B cell (primary cell): ENCODE data around the gene JPT2. TPM values are rescaled to one million over a fixed set of nuclear protein-coding genes. Genes with fewer than 3 reads are reported as not detected.

Experiments used
- ATAC-seq: fragments of 200-7000 bp; cut with Tn5 transposase; one replicate; pipeline ENCODE4 v1.10.0; 2021; ENCODE audit warnings: low read depth, mild to moderate bottlenecking, moderate number of reproducible peaks, moderate library complexity
- CTCF ChIA-PET: fragments of 350-600 bp; sonication (Branson Sonifier 250); formaldehyde crosslinking; loops from one replicate; lab custom pipeline; 2021; ENCODE audit warnings: antibody characterized with exemption, inconsistent platforms; lab: Charles Lee
- POLR2A ChIA-PET: fragments of 350-600 bp; sonication (Branson Sonifier 250); formaldehyde crosslinking; loops from one replicate; lab custom pipeline; 2021; ENCODE audit warnings: antibody characterized with exemption; lab: Charles Lee
- DNase-seq: peaks from one replicate; pipeline ENCODE4 v3.0.0; 2013
- H2AFZ ChIP-seq: 2 replicates; pipeline ENCODE4 v1.6.1; 2012; ENCODE audit warnings: mild to moderate bottlenecking, low read depth, low read length; ENCODE audit not compliant: insufficient read depth, poor library complexity, severe bottlenecking
- H3K27ac ChIP-seq, 2 donors: 1 replicate in 1 of 2; 2 replicates in 1 of 2; pipeline ENCODE4 v1.5.1; 2012 to 2013; ENCODE audit warnings: low read length in 2 of 2, mild to moderate bottlenecking in 2 of 2, moderate library complexity in 1 of 2
- H3K27me3 ChIP-seq, 4 experiments: fragments of 200-600 bp in 1 of 4; sonication (generic) in 1 of 4; replicated peaks in 1 of 4; 1 replicate in 2 of 4; 2 replicates in 2 of 4; pipeline versions ENCODE4 v1.6.1 to v1.7.0; 2013 to 2016; ENCODE audit warnings: low read length in 3 of 4, mild to moderate bottlenecking in 2 of 4, mixed read lengths in 1 of 4, moderate library complexity in 1 of 4; ENCODE audit not compliant: insufficient read depth in 4 of 4, control insufficient read depth in 3 of 4; ENCODE audit errors: control extremely low read depth in 1 of 4
- H3K36me3 ChIP-seq, 2 experiments: replicated peaks in 1 of 2; 1 replicate in 1 of 2; 2 replicates in 1 of 2; pipeline versions ENCODE4 v1.6.1 to v1.7.1; 2013; ENCODE audit warnings: low read length in 1 of 2; ENCODE audit not compliant: insufficient read depth in 2 of 2, control insufficient read depth in 1 of 2; ENCODE audit errors: control extremely low read depth in 1 of 2, extremely low read depth in 1 of 2
- H3K4me1 ChIP-seq, 2 donors: fragments of 200-600 bp in 1 of 2; sonication (generic) in 1 of 2; 1 replicate in 1 of 2; 2 replicates in 1 of 2; pipeline versions ENCODE4 v1.5.1 to v1.6.1; 2013 to 2017; ENCODE audit warnings: low read length in 2 of 2; ENCODE audit not compliant: control insufficient read depth in 2 of 2, insufficient read depth in 2 of 2
- H3K4me2 ChIP-seq: replicated peaks from 2 replicates; pipeline ENCODE3; 2012; ENCODE audit warnings: mild to moderate bottlenecking, low read depth, low read length; ENCODE audit not compliant: poor library complexity, severe bottlenecking
- H3K4me3 ChIP-seq, 5 experiments: fragments of 200-600 bp in 1 of 5; sonication (generic) in 1 of 5; 1 replicate in 3 of 5; 2 replicates in 2 of 5; pipeline versions ENCODE4 v1.5.1 to v1.7.0; 2011 to 2016; ENCODE audit warnings: low read length in 4 of 5, mild to moderate bottlenecking in 4 of 5, low read depth in 2 of 5, control low read depth in 1 of 5, moderate library complexity in 1 of 5; ENCODE audit not compliant: insufficient read depth in 1 of 5; ENCODE audit errors: control extremely low read depth in 1 of 5, extremely low read depth in 1 of 5
- H3K79me2 ChIP-seq: fragments of 200-600 bp; sonication (generic); one replicate; pipeline ENCODE4 v1.6.0; 2016; ENCODE audit warnings: low read length; ENCODE audit not compliant: control insufficient read depth, insufficient read depth
- H3K9ac ChIP-seq: fragments of 200-600 bp; sonication (generic); 2 replicates; pipeline ENCODE4 v1.6.1; 2017; ENCODE audit warnings: mild to moderate bottlenecking, low read length, moderate library complexity
- H3K9me3 ChIP-seq, 3 donors: one replicate each; pipeline versions ENCODE4 v1.6.1 to v1.7.1; 2013; ENCODE audit warnings: low read length in 2 of 3; ENCODE audit not compliant: control insufficient read depth in 2 of 3, insufficient read depth in 1 of 3; ENCODE audit errors: control extremely low read depth in 1 of 3
- H4K20me1 ChIP-seq: 2 replicates; pipeline ENCODE4 v1.6.0; 2012; ENCODE audit warnings: mild to moderate bottlenecking, low read length; ENCODE audit not compliant: insufficient read depth, control insufficient read depth, poor library complexity, severe bottlenecking
- H3K27ac Mint-ChIP-seq: one replicate; pipeline ENCODE4 v1.8.0; 2021; ENCODE audit warnings: mixed read lengths
- H3K27me3 Mint-ChIP-seq: one replicate; pipeline ENCODE4 v1.8.0; 2021; ENCODE audit warnings: mixed read lengths
- H3K4me1 Mint-ChIP-seq: one replicate; pipeline ENCODE4 v1.8.0; 2021; ENCODE audit warnings: mixed read lengths
- H3K4me3 Mint-ChIP-seq: one replicate; pipeline ENCODE4 v1.8.0; 2021; ENCODE audit warnings: mixed read lengths
- H3K9me3 Mint-ChIP-seq: one replicate; pipeline ENCODE4 v1.8.0; 2022; ENCODE audit warnings: mixed read lengths; ENCODE audit not compliant: insufficient read depth
- EZH2 ChIP-seq: IDR thresholded peaks from 2 replicates; pipeline ENCODE4 v1.6.1; 2012; ENCODE audit warnings: borderline replicate concordance, low read depth, mild to moderate bottlenecking, moderate library complexity, low read length; ENCODE audit not compliant: insufficient read depth, poor library complexity, severe bottlenecking
- WGBS: methylation state at CpG from one replicate; pipeline ENCODE4 v1.1.5; 2013; ENCODE audit warnings: missing lambda C conversion rate; ENCODE audit not compliant: insufficient coverage; 5-methylcytosine and 5-hydroxymethylcytosine counted together
- intact Hi-C: fragments of 100-400 bp; cut with micrococcal nuclease; formaldehyde crosslinking; loops from one replicate; pipeline ENCODE4 v1.10.0; 2022
- polyA plus RNA-seq: library from polyadenylated mRNA; depleted of rRNA; stranded (reverse); fragments of >200 nt; gene quantifications from 2 replicates; pipeline ENCODE4 v1.2.3, GENCODE V29; 2012
- total RNA-seq, 2 donors: library from RNA; stranded (reverse); fragments of 120-200 nt in 1 of 2; gene quantifications; 1 replicate in 1 of 2; 2 replicates in 1 of 2; pipeline versions ENCODE4 v1.2.3 to v1.2.4, GENCODE V29; 2013 to 2022
- TF ChIP-seq, protein P1 (sequence below): fragments of 200-600 bp; IDR thresholded peaks from one replicate; pipeline ENCODE4 v1.8.0; 2022; ENCODE audit warnings: antibody characterized with exemption, mild to moderate bottlenecking

The JPT2 gene
- total and polyA plus RNA-seq, 2 donors (not counting 1 experiment from before 2014, with no cell fraction given), result 10.7 to 45.7 TPM

DNA sequence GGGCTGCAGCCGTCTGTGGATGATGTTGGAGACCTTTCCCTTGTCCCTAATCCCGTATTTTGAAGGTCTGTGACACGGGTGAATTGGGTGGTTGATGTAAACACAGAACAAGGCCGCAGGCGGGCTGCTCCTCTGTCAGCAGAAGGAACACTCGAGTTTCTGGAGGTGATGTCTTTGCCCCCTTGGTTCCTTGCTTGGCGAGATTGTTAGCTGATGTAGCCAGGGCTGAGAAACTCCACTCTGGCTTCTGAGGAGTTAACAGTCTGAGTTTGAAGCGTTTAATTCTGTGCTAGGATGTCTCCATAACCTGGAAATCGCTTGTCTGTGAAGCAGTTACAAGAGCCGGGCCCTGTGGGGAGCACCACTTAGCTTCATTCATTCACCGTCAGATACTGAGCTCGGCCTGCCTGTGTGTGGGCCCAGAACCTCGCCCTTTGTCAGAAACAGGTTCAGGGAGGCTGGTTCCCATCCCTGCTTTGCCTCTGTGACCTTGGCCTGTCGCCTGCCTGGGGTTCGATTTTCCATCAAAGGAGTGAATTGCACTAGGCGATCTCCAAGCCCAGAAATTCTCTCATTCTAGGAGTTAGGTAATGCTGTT lies 29.2 kb downstream of the JPT2 start:
- TF ChIP-seq EZH2, result no peak
- TF ChIP-seq, protein P1, sequence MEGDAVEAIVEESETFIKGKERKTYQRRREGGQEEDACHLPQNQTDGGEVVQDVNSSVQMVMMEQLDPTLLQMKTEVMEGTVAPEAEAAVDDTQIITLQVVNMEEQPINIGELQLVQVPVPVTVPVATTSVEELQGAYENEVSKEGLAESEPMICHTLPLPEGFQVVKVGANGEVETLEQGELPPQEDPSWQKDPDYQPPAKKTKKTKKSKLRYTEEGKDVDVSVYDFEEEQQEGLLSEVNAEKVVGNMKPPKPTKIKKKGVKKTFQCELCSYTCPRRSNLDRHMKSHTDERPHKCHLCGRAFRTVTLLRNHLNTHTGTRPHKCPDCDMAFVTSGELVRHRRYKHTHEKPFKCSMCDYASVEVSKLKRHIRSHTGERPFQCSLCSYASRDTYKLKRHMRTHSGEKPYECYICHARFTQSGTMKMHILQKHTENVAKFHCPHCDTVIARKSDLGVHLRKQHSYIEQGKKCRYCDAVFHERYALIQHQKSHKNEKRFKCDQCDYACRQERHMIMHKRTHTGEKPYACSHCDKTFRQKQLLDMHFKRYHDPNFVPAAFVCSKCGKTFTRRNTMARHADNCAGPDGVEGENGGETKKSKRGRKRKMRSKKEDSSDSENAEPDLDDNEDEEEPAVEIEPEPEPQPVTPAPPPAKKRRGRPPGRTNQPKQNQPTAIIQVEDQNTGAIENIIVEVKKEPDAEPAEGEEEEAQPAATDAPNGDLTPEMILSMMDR, result no peak
- H3K9ac ChIP-seq, result peak overlapping the region; percentile 98
- peak; percentile 37 for DNase-seq
- peak overlapping the region; percentile 94 for H3K4me2 ChIP-seq
- ATAC-seq, result no peak
- Mint-ChIP-seq H3K27me3 (no peaks in the 10 kb centered on the region), H3K27ac (peak overlapping the region; percentile 86), H3K4me3 (peak overlapping the region; percentile 91), H3K9me3 (no peaks in the 10 kb centered on the region), H3K4me1 (peaks cover 45% of the 10 kb centered on the region)
- ChIA-PET POLR2A (interaction anchor here (0.6 to 2.5 kb wide), 8 partner anchors 64 to 1177 kb away, joined by 3 to 14 read pairs (median 8); partner anchors contain the start of genes FAHD1, HAGH, NME3 and NUBP2), CTCF (interaction anchor here (0.6 to 2.4 kb wide), 4 partner anchors 58 to 222 kb away, joined by 4 to 16 read pairs (median 4); partner anchors contain the start of genes NUBP2 and SPSB3)
- H3K36me3 ChIP-seq, result peaks cover 0 to 18% of the 10 kb centered on the region in 2 experiments
- no peaks in the 10 kb centered on the region for H3K9me3 ChIP-seq
- H4K20me1 ChIP-seq, result peaks cover 35% of the 10 kb centered on the region
- H3K4me1 ChIP-seq, result peaks cover 18 to 44% of the 10 kb centered on the region in 2 donors
- intact Hi-C loops, result loop anchor here (2.0 to 5.0 kb wide), 3 partner anchors 66 to 265 kb away; partner anchors contain the start of genes CRAMP1, EME2, IFT140 and MRPS34
- no peak overlapping the region for H2AFZ ChIP-seq
- peaks cover 69% of the 10 kb centered on the region for H3K79me2 ChIP-seq
- no peaks in the 10 kb centered on the region for H3K27me3 ChIP-seq
- peak overlapping the region; percentile 39 to 96 (median 96) for H3K4me3 ChIP-seq
- peak overlapping the region; percentile 89 to 91 for H3K27ac ChIP-seq
- 25% methylated on average over 13 of the region's 16 CpGs for WGBS
